Spinal cord (tissue), 4 donors: Measurements from ENCODE around the gene HSPA9. TPM values are rescaled to one million over a fixed set of nuclear protein-coding genes. Genes with fewer than 3 reads are reported as not detected.

Experiments used
- polyA plus RNA-seq, 2 donors: library from polyadenylated mRNA; unstranded; fragments of 120-200 nt; gene quantifications; one replicate each; pipeline ENCODE4 v1.2.1, GENCODE V29; 2013; ENCODE audit not compliant: insufficient read length in 2 of 2
- small RNA-seq: library from RNA; depleted of rRNA; stranded (forward); fragments of <200 nt; gene quantifications from one replicate; pipeline ENCODE3, GENCODE V24; 2014; ENCODE audit warnings: low replicate concordance
- total RNA-seq, 2 donors: library from RNA; depleted of rRNA in 1 of 2; stranded (reverse); fragments of 120-200 nt in 1 of 2; fragments of >200 nt in 1 of 2; gene quantifications; one replicate each; pipeline versions ENCODE4 v1.2.3 to v1.2.4, GENCODE V29; 2013 to 2014

The HSPA9 gene
- total and polyA plus RNA-seq, 4 donors = 218 to 236 (median 234) TPM

Small RNA genes lying within 50 kb of the gene (small RNA-seq; reads per million reads assigned to genes)
- gene RF00154 (17.3 reads per million, percentile 96 among the genes with 10 or more reads in this experiment), gene RF01210 (not detected), gene SNORD63 (222 reads per million, percentile 99 among the genes with 10 or more reads in this experiment)

Other genes with a start within 250 kb of the HSPA9 start
- 1 to 10 TPM; 3.7 to 4.4 TPM for gene CDC25C, start 243.6 kb downstream of the HSPA9 start, total RNA-seq
- 1 to 10 TPM; 3.3 to 4.2 TPM for gene CDC25C, start 243.6 kb downstream of the HSPA9 start, polyA plus RNA-seq
- 10 to 100 TPM; 21.5 to 26.2 TPM for gene FAM53C, start 237.1 kb downstream of the HSPA9 start, total RNA-seq
- 10 to 100 TPM; 33.8 to 34.9 TPM for gene FAM53C, start 237.1 kb downstream of the HSPA9 start, polyA plus RNA-seq
- 10 to 100 TPM; 76.6 to 77.8 TPM for gene KDM3B, start 222.7 kb downstream of the HSPA9 start, total RNA-seq
- 10 to 100 TPM; 62.2 to 73.4 TPM for gene KDM3B, start 222.7 kb downstream of the HSPA9 start, polyA plus RNA-seq
- 10 to 100 TPM; 48.1 to 90.8 TPM for gene REEP2, start 136.3 kb downstream of the HSPA9 start, total RNA-seq
- 100 to 1,000 TPM; 243 to 272 TPM for gene REEP2, start 136.3 kb downstream of the HSPA9 start, polyA plus RNA-seq
- 10 to 100 TPM; 18.0 to 22.9 TPM for gene EGR1, start 109.9 kb downstream of the HSPA9 start, total RNA-seq
- 10 to 100 TPM; 29.1 to 93.2 TPM for gene EGR1, start 109.9 kb downstream of the HSPA9 start, polyA plus RNA-seq
- gene ETF1, start 32.2 kb downstream of the HSPA9 start, total RNA-seq = 10 to 100 TPM; 61.6 to 73.7 TPM
- 10 to 100 TPM; 55.7 to 64.2 TPM for gene ETF1, start 32.2 kb downstream of the HSPA9 start, polyA plus RNA-seq
- gene CTNNA1, start 178.0 kb upstream of the HSPA9 start, total RNA-seq = 100 to 1,000 TPM; 280 to 295 TPM
- gene CTNNA1, start 178.0 kb upstream of the HSPA9 start, polyA plus RNA-seq = 100 to 1,000 TPM; 208 to 225 TPM